GM19467 (cell line): ENCODE results near the gene TRIM66.
"Not testable (repeated sequence)": the region's sequence is repeated elsewhere in the genome, so short reads cannot be mapped to it uniquely, and the experiment has no call there.

Experiments
- ATAC-seq: cut with Tn5 transposase; IDR thresholded peaks from one replicate; pipeline ENCODE4 v1.9.1; 2021; ENCODE audit warnings: mild to moderate bottlenecking, moderate library complexity; ENCODE audit not compliant: unreplicated experiment

The TRIM66 gene

DNA sequence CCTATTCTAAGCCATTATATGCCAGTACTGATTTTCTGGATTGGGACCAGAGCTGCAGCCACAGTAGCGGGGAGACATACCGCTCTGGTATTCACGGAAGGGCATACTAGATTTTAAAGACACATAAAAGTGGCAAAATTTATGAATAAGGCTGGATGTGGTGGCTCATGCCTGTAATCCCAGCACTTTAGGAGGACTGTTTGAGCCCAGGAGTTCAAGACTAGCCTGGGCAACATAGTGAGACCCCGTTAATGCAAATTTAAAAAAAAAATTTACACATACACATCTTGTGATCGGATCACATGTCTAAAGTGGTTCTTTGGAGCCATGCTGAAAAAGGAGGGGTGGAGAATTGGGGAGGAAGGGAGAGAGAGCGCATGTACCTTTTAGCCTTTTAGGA is 9.1 kb upstream of the TRIM66 start:
- ATAC-seq = no peak

DNA sequence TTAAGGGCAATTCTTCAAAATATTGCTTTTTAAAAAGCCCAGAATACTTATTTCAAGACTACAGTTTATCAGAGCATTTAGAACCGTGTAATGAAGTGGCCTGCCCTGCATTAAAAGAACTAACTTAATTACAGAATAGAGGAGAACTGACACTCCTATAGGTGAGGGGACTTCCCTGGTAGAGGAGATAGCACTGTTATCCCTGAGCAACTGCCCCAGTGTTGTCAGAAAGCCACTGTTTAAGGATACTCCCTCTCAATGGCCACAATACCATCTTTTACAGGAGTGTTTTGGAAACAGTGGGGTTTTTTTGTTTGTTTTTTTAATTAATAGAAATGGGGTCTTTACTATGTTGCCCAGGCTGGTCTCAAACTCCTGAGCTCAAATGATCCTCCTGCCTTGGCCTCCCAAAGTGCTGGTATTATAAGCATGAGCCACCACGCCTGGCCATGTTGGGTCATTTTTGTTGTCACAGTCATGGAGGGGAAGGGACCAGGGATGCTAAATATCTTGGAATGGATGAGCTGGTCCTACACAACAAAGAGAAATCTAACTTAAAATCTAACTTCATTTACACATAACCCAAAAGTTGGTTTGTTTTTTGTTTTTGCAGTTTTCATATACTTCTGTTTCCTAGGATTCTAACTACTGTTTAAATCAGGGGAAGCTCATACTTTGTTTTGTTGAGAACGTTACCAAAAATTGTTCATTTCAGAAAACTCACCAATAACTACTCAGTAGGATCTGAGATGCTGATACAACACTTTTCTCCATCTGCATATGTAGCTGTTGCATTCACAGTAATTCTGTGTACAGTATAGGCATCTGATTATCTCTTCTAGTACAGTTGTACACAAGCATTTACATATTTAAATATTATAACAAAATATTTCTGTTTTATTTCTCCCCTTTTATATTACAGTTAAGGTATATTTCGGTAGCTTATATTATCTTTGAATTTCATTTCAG is 8.2 kb upstream of the TRIM66 start:
- ATAC-seq = no peak

DNA sequence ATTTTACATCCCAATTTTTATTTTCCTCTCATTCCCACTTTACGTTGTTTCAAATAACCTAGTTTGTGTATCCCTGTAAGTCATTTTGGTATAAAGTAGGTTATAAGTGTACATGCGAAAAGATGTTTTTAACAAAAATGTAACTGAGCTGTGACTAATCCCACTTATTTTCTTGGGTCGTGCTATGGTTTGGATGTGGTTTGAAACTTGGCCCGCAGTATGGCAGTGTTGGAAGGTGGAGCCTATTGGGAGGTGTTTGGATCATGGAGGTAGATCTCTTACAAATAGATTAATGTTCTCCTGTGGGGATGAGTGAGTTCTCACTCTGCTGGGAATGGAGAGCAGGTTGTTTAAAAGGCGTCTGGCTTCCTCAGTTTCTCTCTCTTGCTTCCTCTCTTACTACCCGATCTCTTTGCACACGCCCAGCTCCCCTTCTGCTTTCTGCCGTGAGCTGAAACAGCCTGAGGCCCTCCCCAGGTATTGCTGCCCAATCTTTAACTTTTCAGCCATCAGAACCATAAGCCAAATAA is 7.3 kb upstream of the TRIM66 start:
- no peak for ATAC-seq

DNA sequence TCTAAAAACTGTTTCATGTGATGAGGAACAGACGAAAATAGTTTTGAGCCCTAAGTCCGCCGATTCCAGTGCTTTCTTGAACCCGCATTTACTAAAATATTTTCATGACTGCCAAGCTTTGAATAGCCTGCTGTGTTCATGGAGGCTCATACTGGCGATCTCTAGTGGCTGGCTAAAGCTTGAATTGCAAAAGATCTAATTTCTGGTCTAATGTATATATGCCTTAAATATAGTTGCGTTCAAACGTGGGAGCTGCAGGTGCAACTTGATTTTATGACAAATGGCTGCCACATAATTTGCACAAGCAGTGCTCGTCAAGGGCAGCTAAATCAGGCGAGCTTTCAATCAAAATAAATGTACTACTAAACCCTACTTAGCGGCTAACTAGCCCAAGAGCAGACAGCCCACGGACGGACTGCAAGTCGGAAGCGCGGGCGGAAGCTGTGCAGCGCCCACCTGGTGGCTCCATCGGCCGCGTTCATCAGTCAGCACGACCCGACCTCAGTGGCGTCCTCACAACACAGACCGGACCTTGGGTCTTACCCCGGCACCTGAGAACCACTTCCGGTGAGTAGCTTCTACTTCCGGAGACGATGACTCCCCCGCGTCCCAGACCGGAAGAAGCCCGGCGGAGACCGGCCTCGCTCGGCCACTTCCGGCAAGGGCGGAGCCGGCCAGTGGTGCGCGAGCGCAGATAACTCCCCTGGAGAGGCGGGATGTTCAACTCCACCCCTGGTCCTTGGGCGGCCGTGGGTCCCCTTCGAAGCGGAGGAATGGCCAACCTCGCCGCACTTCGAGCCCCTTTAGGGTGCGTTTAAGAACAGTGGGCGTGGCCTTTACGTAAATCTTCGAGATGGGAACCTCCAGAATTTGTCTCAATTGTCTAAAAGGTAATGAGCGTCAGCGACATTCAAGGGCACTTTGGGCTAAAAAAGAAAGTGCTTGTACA is 6.2 kb upstream of the TRIM66 start:
- peak; percentile 94 for ATAC-seq

- ATAC-seq = no peak
These were observed 3.9 kb upstream of the TRIM66 start for GRCh38 chr11:8686325-8686724.

GRCh38 chr11:8685820-8686219 is 3.4 kb upstream of the TRIM66 start:
- ATAC-seq = no peak

DNA sequence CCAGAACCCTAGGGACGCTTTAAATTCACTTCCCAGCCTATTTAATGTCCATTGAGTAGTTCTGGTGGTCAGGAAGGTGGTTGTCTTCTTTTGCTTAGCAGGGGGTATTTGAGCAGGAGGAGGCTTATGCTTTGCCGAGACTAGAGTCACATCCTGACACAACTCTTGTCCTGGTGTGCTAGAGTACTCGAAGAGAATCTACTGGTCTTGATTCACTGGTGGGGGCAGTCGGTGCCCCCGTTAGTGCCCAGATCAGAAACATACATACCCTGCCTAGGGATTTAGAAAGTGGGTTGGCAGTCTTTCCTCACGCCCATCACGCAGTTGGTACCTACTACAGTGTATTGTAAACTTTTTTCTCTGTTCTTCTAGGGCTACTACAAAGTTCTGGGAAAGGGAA is 2.8 kb upstream of the TRIM66 start:
- ATAC-seq = no peak

- ATAC-seq = no peak
These were observed 2.3 kb upstream of the TRIM66 start for GRCh38 chr11:8684600-8685290.

- no peak for ATAC-seq
These were observed 796 bp upstream of the TRIM66 start for GRCh38 chr11:8683115-8683807.

- no peak for ATAC-seq
These were observed 595 bp downstream of the TRIM66 start for GRCh38 chr11:8681837-8682302.

- no peak for ATAC-seq
These were observed 3.5 kb downstream of the TRIM66 start for GRCh38 chr11:8679006-8679405.

DNA sequence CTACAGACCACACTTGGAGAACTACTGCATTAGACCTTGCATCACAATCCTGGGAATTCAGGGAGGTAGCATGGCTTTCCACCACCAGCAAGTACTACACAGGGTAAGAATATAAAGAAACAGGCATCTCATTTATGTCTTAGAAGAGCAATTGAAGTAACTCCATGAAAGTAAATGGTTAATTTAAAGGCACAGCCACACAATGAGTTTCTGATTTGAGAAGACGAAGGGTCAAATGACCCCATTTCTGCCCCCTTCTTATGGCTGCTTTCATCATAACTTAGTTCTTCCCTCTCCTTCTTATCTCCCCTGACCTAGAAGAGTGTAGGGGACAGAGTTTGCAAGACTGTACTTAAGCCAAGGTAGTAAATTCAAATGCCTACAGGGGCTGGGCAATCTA is 6.0 kb downstream of the TRIM66 start:
- ATAC-seq = no peak

DNA sequence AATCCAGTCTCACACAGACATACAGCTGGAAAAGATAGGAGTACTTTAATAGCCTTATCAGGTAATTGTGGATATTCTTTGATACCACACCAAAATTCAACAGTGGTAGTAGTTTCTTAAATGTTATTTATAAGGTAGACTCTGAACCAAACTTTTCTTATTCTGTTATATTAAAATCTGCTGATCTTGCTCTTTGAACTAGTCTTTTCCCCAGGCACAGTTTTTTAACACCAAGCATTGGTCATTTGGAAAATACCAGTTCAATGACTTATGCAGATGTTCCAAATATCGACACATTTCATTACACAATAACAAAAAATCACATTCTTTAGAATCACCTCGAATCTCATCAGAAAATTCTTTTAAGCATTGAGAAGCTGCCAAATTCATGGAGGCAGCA is 7.6 kb downstream of the TRIM66 start:
- ATAC-seq = no peak

DNA sequence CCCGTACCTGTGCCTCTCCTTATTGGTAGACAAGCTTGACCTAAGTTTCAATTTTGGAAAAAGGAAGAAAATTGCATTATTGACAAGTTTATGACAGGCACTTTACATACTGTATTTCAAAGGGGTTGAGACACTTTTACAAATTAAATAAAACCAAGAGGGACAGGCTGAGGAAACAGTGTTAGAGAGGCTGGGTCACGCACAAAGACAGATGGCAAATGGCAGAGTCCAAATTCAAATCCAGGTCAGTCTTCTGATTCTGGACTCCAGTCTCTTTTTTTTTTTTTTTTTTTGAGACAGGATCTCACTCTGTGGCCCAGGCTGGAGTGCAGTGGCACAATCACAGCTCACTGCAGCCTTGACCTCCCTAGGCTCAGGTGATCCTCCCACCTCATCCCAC is 10.1 kb downstream of the TRIM66 start:
- ATAC-seq = no peak

DNA sequence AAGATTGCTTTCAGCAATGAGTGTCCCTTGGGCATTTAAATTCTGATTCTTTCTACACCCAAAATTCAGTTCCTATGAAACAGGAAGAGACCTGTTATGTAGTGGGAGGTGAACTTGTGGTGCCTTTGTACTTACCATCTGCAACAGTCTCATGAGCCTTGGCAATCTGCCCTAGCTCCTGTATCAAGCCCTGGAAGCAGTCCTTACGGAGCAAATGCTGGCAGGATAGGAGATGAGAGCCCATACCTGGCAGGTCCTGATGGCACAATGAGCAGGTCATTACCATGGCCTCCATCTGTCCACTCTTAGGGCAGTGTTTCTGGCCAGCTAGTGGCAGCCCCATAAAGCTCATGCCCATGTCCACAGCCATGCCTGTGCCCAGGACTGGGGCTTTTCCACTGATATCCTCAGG is 10.8 kb downstream of the TRIM66 start:
- ATAC-seq = no peak

GRCh38 chr11:8671193-8671612 is 11.3 kb downstream of the TRIM66 start:
- no peak for ATAC-seq

DNA sequence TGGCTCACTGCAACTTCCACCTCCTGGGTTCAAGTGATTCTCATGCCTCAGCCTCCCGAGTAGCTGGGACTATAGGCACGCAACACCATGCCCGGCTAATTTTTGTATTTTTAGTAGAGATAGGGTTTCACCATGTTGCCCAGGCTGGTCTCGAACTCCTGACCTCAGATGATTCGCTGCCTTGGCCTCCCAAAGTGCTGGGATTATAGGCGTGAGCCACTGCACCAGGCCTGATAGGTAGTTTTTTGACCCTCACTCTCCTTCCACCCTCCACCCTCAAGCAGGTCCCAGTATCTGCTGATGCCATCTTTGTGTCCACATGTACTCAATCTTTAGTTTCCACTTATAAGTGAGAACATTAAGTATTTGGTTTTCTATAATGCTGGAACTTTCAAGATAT is 12.4 kb downstream of the TRIM66 start:
- not testable (repeated sequence) for ATAC-seq

- ATAC-seq = no peak
These were observed 17.2 kb downstream of the TRIM66 start for GRCh38 chr11:8665222-8665621.

GRCh38 chr11:8661001-8661795 is 21.3 kb downstream of the TRIM66 start:
- no peak for ATAC-seq
